ENCODE measurements around the gene PSMD4. TPM values are rescaled to one million over a fixed set of nuclear protein-coding genes. Genes with fewer than 3 reads are reported as not detected.

PSMD4 gene
- total RNA-seq, 1 donor from 2014 or later: 152 TPM

- H3K4me3 ChIP-seq (ENCODE audit: low read depth, low read length): no peak overlapping the region
- H3K27me3 ChIP-seq (ENCODE audit: control insufficient read depth, insufficient read depth, low read length): no peaks in the 10 kb centered on the region
- no peaks in the 10 kb centered on the region for H3K36me3 ChIP-seq (ENCODE audit: control insufficient read depth, insufficient read depth, low read length)
- no peak for TF ChIP-seq CTCF (IDR thresholded peaks at IDR 0.05; ENCODE audit: insufficient read depth, low read length, poor library complexity, severe bottlenecking)
- DNase-seq (ENCODE audit: low read depth): no peak
Measured at GRCh38 chr1:151222130-151222529, 32.4 kb upstream of the PSMD4 start.

GRCh38 chr1:151235235-151235634 is 19.3 kb upstream of the PSMD4 start:
- DNase-seq (ENCODE audit: low read depth): no peak
- H3K27me3 ChIP-seq (ENCODE audit: control insufficient read depth, insufficient read depth, low read length): no peaks in the 10 kb centered on the region
- peaks cover 3% of the 10 kb centered on the region for H3K36me3 ChIP-seq (ENCODE audit: control insufficient read depth, insufficient read depth, low read length)
- no peak for TF ChIP-seq CTCF (IDR thresholded peaks at IDR 0.05; ENCODE audit: insufficient read depth, low read length, poor library complexity, severe bottlenecking)
- no peak overlapping the region for H3K4me3 ChIP-seq (ENCODE audit: low read depth, low read length)

GRCh38 chr1:151237678-151238466 is 16.7 kb upstream of the PSMD4 start:
- Histone ChIP-seq H3K27me3 (ENCODE audit: control insufficient read depth, insufficient read depth, low read length) (no peaks in the 10 kb centered on the region), H3K4me3 (ENCODE audit: low read depth, low read length) (no peak overlapping the region), H3K36me3 (ENCODE audit: control insufficient read depth, insufficient read depth, low read length) (peaks cover 2% of the 10 kb centered on the region)
- no peak for DNase-seq (ENCODE audit: low read depth)
- TF ChIP-seq CTCF (IDR thresholded peaks at IDR 0.05; ENCODE audit: insufficient read depth, low read length, poor library complexity, severe bottlenecking): no peak

GRCh38 chr1:151238467-151238739 is 16.1 kb upstream of the PSMD4 start:
- TF ChIP-seq CTCF (IDR thresholded peaks at IDR 0.05; ENCODE audit: insufficient read depth, low read length, poor library complexity, severe bottlenecking): no peak
- no peaks in the 10 kb centered on the region for H3K27me3 ChIP-seq (ENCODE audit: control insufficient read depth, insufficient read depth, low read length)
- H3K36me3 ChIP-seq (ENCODE audit: control insufficient read depth, insufficient read depth, low read length): peaks cover 2% of the 10 kb centered on the region
- peak; percentile 65 for DNase-seq (ENCODE audit: low read depth)
- H3K4me3 ChIP-seq (ENCODE audit: low read depth, low read length): no peak overlapping the region

- Histone ChIP-seq H3K4me3 (ENCODE audit: low read depth, low read length) (no peak overlapping the region), H3K36me3 (ENCODE audit: control insufficient read depth, insufficient read depth, low read length) (peaks cover 2% of the 10 kb centered on the region)
Measured at GRCh38 chr1:151242442-151242841, 12.1 kb upstream of the PSMD4 start.

More at GRCh38 chr1:151242442-151242841, 12.1 kb upstream of the PSMD4 start:
- H3K27me3 ChIP-seq (ENCODE audit: control insufficient read depth, insufficient read depth, low read length): no peaks in the 10 kb centered on the region
- TF ChIP-seq CTCF (IDR thresholded peaks at IDR 0.05; ENCODE audit: insufficient read depth, low read length, poor library complexity, severe bottlenecking): no peak
- DNase-seq (ENCODE audit: low read depth): no peak
